NOMO-1 treated with dmso at 0.1 percent for 144 hours (cell line): ENCODE data around the gene TUBB4B.
A peak's percentile ranks its signal among the peaks of the same experiment; 100 is the strongest.

Source experiments
- DNase-seq: peaks from one replicate; lab custom pipeline; 2025; ENCODE audit not compliant: unreplicated experiment; lab: John Stamatoyannopoulos, UW

Gene TUBB4B

DNA sequence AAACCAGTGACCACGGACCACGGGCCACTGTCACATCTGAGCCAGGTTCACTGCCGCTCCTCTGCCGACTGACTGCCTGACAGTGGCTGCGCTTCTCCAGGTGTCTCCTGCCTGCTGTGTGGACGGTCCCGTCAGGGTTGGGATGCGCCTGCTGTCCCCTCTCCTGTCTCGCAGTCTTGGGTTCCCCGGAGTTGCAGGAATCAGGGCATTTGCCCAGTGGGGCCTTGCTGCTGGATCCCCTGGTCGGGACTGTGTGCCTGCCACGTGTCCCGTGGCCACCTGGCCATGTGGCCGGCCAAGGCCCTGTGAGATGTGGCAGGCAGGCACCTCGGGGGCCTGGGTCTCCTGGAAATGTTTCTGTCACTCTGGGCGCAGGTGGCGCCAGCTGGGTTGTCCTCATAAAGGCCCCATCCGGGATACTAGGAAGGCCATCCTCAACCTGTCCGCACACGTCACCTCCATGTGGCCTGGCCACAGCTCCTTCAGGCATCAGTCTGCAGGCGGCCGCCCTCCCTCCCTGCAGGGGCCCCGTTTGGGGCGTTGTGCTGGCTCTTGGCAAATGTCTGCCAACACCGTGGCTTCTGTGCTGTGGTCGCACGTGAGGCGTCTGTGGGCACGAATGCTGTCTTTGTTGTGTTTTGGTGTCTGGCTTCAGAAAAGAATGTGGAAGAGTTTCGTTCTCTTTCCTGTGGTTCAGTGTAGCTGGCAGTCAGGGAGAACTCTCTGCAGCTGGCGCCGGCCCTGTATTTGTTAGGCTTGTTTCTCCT lies 30.0 kb downstream of the TUBB4B start:
- no peak for DNase-seq

DNA sequence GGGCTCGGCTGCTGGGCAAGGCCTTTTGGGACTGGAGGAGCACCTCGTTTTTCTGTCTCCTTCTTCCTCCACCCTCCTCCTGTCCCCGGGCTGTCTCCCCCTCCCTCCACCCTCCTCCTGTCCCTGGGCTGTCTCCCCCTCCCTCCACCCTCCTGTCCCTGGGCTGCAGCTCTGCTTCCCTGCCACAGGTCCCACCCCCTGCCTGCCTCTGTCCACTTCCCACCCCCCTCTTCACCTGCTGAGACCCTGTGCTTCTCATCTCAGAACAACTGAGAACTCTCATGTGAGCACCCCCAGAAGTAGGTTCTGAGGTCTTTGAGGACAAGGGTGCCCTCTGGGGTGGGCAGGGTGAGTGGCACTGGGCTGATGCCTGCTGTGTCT lies 30.6 kb downstream of the TUBB4B start:
- no peak for DNase-seq

DNA sequence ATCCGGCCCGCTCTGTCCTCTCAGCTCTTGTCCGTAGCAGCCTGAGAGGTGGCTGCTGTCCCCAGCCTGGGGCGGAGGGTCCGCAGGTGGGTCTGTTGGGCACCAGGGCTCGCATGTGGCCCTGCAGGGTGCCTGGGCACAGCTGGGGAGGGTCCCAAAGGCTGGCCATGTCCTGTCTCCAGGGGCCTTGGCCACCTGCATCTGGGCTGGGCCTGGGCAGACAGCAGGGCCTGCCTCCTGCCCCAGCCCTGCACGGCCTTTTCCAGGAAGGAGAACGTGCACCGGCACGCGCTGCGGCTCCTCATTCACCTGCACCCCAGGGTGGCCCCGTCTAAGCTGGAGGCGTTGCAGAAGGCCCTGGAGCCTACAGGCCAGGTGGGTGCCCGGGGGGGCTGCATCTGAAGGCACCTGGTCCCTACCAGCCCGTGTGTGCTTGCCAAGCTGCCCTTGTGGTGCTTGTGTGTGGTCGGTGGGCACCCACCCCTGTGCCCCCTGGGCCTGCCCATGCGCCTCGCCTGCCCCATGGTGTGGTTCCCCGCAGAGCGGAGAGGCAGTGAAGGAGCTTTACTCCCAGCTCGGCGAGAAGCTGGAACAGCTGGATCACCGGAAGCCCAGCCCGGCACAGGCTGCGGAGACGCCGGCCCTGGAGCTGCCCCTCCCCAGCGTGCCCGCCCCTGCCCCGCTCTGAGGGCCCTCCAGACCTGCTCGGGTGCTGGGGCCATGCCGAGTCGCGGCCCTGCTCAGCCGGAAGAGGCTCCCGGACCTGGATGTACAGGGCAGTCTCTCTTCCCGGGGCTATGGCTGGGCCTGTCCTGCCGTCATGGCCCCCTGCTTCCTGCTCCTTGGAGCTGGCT lies 31.4 kb downstream of the TUBB4B start:
- no peak for DNase-seq

DNA sequence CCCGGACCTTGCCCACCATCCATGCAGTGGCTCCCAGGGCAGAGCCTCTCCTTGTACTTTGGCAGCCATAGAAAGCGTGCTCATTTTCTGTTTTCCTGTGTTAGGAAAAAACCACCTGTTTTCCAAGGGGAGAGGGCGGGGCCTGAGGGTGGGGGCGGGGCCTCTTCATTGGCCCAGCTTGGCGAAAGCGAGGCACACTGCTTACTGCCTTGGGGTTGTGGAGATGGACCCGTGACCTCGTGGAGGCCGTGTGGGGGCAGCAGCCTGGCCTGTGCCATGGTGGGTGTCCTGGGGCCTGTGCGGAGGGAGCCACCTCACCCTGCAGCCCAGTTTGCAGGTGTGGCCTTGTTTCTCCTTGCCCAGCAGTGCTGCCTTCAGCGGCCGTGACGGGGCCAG lies 32.0 kb downstream of the TUBB4B start:
- no peak for DNase-seq

DNA sequence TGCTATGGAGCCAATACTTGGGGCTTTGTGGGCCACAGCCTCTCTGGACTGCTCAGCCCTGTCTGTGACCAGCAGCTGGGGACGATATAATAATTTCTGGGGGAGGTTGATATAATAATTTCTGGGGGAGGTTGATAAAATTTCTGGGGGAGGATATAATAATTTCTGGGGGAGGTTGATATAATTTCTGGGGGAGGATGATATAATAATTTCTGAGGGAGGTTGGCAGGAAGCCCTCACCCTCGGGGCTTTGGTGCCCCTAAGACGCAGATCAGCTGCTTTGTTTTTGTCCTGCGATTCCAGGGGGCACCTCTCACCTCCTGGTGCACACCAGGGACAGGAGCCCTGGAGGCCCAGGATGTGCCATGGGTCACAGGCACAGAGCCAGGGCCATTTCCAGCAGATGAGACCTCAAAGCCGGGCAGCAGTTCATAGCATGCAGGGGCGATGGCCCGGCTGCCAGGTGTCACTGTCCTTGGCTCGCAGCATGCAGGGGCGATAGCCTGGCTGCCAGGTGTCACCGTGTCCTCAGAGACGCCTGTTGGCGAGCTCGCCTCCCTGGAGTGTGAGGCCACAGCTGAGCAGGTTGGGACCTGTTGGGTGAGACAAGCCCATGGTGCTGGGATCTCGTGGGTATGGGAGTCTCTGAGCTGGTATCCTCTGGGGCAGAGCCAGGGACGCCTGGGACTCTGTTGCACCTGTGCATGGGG lies 32.7 kb downstream of the TUBB4B start:
- no peak for DNase-seq

DNA sequence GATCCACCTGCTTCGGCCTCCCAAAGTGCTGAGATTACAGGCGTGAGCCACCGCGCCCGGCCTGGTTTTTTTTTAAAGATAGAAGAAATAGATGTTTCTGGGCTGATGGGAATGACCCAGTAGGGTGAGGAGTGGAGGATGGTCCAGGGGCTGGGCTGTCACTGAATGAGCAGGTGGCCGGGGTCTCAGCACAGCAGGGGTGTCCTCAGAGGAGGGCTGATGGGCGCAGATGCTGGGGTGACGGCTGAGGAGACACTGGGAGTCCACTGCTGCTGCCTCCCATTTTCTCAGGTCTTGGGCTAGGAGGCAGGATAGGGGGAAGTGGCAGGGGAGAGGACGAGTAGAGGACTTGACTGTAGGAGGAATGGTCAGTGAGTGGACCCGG lies 34.1 kb downstream of the TUBB4B start:
- no peak for DNase-seq

DNA sequence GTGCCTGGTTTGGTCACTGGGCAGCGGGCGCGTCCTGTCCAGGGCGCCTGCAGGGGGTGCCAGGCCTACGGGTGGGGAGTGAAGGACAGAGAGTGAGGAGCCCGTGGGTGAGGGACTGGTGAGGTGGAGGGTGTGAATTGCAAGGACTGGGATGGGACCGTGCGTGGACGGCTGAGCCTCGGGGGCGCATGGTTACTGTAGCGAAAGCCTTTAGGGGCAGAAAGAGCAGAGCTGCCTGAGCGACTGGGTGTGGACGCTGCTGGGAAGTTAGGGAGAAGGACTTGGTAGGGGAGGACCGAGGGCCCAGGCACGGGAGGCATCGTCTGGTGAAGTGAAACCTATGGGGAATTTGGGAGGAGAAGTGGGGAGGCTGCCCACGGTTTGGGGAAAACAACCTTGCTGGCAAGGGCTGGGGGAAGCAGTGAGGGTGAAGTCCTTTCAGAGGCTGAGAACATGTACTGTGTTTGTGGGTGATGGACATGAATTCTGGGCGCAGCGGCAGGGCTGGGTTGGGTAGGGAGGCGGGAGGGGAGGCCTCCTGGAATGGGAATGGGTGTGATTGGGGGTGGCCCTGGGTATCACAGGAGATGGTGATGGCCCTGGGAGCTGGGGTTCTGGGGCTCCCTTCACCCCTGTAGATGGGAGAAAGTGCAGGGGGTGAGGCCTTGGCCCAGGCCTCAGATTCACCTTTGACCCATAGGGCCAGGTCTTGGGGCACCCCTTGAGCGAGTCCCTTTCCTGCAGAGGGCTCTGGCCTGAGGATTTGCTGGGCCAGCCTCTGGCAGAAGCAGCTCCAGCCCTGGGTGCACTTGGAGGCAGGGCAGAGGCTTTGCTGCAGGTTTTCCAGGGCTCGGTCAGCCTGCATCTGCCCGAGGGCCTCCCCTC lies 34.7 kb downstream of the TUBB4B start:
- DNase-seq, result no peak

DNA sequence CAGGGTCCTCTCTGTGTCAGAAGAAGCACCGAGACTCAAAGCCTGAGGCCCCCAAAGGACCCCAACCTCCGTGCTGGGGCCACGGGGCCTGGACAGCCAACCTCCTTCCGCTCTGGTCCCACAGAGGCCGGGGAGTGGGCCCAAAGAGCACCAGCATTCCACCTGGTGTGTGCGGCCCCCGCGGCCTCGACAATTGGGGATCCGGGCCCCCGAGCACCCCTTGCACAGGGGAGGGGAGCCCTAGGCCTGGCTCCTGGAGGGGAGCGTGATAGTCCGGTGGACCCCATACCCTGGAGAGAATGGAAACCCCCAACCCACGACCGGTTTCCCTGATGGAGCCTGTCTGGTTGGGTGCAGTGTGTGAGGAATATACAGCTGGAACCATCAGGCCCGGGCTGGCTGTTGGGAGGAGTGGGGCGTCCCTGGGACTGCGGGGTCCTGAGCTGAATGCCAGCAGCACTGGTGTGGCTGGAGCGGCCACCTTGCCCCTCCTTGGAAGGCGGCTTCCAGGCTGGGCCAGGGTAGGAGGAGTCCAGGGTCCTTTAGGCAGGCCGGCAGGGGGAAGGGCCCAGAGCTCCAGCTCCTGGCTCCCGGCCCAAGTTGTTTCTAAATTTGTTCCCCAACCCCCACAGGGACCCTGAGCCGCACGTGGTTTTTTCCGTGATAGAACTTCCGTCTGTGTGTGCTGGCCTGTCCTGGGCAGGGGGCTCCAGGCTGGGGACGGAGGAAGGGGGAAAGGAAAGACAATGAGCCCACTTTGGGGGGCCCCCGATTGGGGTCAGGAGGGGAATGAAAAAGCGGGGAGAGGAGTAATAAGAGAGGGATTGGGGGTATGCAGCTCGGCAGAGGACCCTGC lies 35.6 kb downstream of the TUBB4B start:
- peak; percentile 76 for DNase-seq

DNA sequence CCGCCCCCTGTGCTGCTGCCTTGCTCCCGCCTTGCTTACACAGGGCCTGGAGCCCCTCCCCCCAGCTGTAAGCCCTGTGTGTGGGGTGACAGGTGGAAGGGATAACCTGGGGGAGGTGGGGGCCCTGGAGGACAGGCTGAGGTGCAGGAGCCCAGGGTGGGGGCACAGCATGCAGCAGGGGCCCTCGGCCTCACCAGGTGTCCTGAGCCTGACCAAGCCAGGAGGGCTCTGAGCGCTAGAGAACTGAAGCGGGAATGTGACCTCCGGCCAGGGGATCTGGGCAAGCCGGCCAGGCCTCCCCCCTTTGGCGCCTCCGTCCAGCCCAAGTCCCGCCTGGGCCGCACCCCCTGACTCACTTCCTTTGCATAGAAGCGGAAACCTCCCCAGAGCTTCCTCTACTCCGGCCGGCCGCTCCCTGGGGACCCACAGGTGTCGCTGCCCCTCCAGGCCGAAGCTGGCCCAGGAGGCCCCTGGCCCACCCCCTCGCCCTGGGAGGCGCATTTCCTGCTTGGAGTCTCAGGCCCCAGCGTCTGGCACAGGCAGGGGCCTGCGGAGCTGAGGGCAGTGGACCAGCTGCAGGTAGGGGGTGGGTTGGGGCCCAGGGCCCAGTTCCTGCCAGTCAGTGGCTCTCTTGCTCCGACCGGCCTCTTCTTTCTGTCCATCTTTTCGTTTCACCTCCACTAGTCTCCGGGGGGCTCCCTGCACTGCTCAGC lies 36.4 kb downstream of the TUBB4B start, which contains the start of gene TOR4A:
Gene TOR4A (plus strand): TSS at position 398 of the 713 bp plus-strand sequence. CDS start 964 bp downstream, outside the sequence.
- DNase-seq, result peak; percentile 96

DNA sequence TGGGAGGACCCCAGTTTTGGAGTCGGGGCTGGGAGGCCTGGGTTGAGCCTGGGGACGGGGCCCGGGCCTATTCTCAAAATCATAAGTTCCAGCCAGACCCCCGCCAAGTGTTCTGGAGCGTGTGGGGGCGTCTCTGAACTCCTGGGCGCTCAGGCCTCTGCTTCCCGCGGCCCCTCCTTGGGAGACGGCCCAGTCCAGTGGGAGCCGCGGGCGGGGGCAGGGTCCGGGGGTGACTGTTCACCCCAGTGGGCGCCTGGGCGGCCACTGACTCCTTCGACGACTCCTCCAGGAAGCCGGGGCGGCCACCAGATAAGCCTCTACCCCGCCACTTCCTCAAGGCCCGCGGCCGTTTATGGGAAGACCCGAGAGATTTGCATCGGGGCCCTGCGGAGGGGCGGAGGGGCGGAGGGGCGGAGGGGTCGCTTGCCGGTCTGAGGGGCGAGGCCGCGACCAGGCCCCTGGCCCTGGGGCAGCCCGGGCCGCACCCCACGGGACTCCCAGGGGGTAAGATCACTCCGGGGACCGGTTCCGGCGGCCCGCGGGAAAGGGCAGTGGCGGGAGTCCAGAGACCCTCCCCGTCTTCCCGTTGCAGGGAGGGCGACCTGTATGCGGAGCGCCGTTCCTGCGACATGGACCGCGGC lies 37.1 kb downstream of the TUBB4B start:
- DNase-seq, result peak; percentile 47

DNA sequence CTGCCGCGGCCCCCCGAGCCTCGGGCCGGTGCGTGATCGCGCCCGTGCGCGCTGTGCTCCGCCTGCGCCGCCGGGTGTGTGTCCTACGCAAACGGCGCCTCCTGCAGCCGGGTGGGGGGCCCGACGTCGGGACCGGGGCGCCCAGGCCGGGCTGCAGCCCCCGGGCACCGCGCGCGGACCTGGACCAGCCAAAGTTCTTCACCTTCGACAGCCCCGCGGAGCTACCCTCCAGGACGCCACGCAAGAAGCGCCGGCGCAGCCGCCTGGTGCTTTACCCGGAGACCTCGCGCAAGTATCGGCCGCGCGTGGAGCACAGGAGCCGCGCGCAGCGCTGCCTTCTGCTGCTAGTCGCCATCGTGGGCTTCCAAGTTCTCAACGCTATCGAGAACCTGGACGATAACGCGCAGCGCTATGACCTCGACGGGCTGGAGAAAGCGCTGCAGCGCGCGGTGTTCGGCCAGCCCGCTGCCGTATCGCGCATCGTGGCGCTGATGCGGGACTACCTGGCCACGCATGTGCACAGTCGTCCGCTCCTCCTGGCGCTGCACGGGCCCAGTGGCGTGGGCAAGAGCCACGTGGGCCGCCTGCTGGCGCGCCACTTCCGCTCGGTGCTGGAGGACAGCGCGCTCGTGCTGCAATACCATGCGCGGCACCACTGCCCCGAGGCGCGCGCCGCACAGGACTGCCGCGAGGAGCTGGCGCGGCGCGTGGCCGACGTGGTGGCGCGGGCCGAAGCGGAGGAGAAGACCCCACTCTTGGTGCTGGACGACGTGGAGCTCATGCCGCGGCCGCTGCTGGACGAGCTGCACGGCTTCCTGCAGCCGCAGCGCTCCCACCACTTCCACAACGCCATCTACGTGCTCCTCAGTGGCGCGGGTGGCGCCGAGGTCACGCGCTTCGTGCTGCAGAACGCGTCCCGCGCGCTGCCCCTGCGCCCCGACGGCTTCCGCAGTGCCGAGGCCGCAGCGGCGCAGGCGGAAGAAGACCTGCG lies 37.9 kb downstream of the TUBB4B start:
- no peak for DNase-seq

DNA sequence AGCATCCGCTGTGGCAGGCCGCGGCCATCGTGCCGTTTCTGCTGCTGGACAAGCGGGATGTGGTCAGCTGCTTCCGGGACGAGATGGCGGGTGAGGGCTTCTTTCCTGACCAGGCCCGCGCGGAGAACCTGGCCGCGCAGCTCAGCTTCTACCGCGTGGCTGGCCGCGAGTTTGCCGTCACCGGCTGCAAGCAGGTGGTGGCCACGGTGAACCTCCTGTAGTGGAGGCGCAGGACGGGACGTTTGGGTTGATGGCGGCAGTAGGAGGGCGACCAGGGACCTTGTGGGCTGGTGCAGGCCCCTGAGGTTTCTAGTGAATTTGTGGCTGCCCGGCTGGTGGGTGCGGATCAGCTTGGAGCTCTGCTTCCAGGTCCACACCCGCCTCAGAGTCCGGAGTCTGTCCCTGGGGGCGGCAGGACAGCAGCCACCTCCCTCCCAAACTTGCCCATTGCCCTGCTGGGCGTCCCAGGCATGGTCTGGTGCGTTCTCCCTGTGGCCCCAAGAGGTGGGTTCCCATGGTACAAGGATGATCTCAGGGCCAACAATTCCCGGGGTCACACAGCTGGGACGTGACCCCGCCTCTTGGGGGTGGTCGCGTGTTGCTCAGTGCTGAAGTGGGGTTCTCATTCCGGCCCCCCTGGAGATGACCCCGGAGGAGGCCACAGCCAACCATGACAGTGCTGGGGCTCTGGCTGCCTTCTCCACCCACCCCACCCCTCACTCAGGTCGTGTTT lies 38.8 kb downstream of the TUBB4B start:
- no peak for DNase-seq

DNA sequence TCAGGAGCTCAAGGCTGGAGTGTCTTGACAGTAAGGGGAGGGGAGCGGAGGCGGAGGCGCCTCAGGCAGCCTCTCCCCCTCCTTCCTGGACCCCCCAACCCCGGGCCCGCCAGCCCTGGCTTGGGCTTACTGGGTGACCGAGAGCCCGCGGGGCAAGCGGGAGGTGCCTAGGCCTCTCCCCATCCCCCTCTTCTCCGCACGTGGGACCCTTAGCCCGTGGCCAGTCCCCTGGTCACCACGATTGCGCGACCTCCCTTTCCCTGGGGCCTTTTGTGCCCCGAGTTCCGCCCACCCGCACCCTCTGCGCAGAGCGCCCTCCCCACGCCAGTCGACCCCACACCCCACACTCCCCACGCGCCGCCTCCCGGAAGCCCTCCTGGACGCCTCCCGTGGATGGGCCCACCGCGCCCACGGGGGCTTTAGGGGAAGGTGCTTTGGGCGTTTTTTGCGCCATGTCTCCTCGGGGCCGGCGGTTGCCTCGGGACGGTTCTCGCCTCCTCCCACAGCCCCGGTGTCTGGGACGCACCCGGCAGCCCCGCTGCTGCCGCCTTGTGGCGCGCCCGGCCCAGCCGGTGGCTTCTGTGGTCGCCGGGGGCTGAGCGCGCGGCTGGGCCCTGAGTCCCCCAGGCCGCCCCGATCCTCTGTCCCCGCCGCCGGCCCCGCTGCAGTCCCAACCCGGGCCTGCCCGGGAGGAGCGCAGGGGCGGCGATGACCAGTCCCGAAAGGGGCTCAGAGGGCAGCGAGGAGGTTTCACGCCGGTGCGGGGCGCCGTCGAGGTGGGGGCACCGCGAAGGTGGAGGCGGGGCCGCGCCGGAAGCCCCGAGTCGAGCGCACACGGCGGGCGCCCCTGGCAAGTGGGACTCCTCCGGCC lies 39.6 kb downstream of the TUBB4B start:
- no peak for DNase-seq

DNA sequence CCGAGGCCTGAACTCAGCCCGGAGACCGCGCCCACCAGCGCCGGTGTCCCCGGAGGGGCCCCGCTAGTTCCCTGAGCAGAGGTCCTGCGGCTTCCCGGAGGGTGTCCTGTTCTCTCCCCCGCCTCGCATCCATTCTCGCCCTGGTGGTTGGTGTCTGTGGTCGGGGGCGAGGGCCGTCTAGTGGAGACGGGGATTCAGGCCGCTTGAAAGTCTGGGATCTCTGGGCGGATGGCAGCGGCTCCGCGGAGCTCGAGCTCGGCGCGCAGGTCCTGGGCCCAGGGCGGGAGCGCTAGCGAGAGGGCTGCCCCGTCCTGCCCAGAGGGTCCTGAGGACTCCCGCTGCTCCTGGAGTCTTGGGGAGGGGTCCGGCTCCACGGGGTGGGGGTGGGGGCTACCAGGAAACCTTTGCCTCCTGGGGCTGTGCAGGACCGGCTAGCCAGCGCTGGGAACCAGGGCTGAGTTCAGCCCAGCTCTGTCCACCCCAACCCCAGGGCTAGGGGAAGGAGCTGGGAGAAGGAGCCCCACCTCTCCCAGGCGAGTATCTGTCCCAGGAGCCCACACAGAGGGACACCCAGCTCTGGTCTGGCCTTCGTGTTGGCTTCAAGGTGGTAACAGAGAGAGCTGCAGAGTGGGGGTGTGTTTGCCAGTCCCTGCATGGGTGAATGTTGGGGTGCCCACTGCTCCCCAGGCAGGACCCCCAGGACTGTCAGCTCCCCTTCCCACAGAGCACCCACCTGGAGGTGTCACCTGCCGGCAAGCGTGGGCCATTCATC lies 40.4 kb downstream of the TUBB4B start:
- DNase-seq, result no peak

DNA sequence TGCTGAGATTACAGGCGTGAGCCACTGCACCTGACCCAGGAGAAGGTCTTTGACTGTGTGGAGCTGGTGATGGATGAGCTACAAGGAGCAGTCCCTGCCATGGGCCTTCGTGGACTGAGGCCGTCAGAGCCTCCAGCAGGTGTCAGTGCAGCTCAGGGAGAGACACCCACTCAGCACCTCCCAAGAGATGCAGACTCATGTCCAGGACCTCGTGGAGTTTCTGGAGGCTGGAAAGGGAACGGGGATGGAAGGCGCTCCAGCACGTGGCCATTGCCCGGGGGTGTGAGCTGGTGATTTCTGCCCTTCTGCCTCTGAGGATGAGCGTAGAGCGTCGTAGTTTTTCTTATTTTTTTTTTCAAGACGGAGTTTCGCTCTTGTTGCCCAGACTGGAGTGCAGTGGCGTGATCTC lies 45.9 kb downstream of the TUBB4B start:
- DNase-seq, result no peak
